GM21737 (cell line): ENCODE results near the gene NLRP9.

ENCODE experiments used
- ATAC-seq: cut with Tn5 transposase; IDR thresholded peaks from one replicate; pipeline ENCODE4 v1.9.1; 2021; ENCODE audit warnings: mild to moderate bottlenecking, moderate library complexity; ENCODE audit not compliant: unreplicated experiment

NLRP9 gene

DNA sequence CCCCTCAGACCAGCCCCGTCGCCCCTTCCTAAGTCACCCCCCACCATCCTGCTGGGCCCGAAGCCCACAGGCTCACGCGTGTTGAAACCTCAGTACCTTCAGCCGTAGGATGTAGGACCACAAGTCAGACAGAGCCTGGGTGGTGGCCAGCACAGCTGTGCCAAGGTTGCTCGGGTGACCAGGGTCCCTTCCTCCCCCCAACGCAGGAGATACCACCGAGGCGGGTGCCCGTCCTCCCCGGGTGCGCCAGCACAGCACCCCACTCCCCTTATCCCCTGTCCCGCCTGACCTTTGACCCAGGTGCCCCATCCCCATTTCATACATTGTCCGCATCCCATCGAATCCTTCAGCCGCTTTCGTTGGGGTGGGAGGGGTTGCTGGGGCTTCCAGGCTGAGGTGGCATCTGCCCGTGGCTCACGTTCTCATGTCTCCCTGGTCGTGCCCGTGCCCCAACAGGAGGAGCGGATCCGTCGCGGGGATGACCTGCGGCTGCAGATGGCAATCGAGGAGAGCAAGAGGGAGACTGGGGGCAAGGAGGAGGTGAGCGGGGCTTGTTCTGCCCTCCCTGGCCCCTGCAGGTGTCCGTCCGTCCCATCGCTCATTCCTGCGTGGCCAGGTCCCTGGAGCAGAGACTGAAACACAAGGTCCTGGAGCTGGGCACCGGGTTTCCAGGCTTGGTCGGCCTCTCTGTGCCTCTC, 48.6 kb downstream of the NLRP9 start:
- ATAC-seq, result no peak

DNA sequence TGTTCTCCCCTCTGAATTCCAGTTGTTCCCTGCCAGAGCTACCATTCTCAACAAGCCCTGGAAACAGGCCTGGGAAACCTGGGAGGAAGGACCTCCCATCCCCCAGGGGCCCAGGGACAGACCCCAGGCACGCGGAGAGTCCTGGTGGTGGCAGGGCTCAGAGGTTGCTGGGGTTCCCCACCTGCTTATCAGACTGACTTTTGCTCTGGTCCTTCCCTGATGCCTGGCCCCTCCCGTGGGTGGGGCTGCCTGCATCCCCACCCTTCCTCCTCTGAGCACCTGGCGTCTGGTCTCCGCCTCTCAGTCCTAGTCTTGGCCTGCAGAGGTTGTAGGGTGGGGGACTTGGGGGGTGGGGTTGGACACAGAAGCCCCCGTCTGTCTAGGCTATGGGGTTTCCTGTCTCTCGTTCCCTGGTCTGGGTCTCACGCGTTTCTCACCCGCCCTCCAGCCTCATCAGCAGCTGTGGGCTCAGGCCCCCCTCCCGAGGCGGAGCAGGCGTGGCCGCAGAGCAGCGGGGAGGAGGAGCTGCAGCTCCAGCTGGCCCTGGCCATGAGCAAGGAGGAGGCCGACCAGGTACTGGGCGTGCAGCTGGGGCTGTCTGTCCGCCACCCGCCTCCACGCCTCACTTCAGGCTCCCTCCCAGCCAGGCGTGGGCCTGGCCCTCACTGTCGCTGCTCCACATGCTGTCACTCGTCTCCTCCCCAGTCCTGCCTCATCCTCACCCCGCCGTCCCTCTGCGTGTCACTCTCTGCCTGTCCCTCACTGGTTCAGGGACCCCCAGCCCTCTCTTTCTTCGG, 49.6 kb downstream of the NLRP9 start:
- no peak for ATAC-seq

DNA sequence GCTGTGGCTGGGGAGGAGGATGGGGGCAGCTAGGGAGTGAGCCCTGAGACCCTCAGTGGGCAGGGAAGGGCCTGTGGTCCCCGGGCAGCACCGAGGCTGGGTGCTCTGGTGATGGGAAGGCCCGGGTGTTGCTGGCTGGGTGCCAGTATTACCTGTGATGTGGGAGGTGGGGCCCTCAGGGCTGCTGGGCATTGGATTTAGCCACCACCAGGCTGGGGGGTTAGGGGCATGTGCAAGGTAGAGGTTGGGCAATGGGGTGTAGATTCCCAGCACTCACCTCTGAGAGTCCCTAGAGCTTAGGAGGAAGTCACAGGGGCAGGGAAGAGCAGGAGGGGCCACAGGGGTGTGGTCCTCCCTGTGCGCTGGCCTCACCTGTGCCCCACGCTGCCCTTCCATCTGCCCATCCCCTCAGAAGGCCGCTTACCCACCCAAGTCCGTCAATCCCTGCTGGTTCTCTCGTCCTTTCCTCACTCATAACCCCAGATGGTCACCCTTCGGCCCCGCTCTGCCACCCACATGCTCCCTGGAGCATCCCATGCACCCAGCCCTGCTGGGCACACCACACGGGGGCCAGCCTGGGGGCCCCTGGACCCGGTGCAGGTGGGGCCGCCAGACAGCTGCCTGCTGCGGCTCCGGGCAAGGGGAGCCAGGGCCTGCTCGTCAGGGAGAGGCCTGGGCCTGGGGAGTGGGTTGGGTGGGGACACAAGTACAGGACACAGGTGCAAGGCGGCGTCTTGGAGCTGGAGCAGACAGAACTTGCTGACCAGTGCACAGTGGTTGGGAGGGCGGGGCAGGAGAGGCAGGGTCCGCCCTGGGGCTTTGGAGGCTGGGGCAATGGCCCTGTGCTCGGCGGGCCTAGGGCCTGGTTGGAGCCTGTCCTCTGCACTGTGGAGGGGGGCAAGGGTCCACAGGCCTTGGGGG, 50.7 kb downstream of the NLRP9 start:
- no peak for ATAC-seq

DNA sequence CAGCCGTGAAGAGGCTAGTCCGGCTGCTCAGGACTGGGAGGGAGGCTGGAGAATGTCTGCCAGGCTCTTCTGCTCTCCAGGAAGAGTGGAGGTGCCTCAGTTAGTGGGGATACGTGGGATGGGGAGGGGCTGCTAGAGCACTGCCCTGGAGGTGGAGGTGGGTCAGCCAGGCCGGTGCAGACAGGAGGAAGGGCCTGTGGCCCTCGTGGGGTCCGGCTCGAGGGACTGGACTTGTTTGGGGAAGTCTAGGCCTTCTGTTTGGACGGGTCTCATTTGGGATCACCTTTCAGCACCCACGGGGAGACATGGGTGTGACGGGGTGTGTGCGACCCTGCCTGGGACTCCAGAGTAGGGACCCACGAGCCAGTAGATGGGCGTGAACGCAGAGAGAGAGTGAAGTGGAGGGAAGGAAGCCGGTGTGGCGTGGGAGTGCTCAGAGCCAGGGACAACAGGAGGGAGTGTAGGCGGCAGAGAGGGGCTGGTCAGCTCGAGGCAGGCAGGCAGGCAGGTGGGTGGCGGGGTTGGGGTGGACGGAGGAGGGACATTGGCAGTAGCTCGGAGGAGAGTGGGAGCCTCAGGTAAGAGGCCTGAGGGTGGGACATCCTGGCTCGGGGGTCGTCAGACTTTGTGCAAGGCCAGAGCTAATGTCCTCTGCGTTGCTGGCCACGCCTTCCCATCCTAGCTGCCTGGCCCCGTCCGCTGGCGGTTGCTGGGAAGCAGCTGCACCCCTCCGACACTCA, 51.7 kb downstream of the NLRP9 start:
- no peak for ATAC-seq

DNA sequence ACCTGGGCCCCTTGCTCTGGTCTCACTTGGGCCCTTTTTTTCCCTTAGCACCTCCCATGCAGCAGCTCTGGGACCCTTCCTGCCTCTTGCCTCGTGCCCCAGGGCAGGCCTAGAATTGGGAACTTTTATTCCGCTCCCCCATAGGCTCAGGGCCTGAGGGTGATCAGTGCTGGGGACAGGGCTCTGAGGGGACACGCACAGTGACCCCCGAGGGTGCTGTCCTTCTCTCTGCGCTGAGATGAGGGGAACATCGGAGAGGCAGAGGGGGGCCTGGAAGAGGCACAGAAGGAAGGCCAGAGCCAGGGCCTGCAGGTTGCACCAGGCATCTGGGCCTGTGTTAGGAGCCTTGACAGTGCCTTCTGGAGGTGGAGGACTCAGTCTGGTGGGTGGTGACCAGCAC, 52.4 kb downstream of the NLRP9 start:
- ATAC-seq, result no peak

DNA sequence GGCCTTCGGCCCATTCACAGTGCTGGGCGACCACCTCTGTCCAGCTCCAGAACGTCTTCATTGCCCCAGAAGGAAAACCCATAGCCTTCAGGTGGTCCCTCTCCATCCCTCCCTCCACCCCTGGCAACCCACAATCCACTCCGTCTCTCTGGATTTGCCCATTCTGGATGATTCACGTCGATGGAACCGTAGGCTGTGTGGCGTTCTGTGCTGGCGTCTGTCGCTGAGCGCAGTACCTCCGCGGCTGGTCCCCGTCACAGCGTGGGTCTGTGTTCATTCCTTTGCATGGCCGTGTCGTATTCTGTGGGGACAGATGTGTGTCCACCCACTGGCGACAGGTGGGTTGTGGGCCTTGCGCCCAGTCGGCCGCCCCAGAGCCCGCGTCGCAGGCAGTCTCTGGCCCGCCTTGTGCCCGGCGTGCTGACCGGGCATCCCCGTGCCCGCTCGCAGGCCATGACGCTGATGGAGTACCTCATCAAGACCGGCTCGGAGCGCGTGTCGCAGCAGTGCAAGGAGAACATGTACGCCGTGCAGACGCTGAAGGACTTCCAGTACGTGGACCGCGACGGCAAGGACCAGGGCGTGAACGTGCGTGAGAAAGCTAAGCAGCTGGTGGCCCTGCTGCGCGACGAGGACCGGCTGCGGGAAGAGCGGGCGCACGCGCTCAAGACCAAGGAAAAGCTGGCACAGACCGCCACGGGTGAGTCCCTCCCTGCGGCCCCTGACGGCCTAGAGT, 53.1 kb downstream of the NLRP9 start:
- no peak for ATAC-seq

DNA sequence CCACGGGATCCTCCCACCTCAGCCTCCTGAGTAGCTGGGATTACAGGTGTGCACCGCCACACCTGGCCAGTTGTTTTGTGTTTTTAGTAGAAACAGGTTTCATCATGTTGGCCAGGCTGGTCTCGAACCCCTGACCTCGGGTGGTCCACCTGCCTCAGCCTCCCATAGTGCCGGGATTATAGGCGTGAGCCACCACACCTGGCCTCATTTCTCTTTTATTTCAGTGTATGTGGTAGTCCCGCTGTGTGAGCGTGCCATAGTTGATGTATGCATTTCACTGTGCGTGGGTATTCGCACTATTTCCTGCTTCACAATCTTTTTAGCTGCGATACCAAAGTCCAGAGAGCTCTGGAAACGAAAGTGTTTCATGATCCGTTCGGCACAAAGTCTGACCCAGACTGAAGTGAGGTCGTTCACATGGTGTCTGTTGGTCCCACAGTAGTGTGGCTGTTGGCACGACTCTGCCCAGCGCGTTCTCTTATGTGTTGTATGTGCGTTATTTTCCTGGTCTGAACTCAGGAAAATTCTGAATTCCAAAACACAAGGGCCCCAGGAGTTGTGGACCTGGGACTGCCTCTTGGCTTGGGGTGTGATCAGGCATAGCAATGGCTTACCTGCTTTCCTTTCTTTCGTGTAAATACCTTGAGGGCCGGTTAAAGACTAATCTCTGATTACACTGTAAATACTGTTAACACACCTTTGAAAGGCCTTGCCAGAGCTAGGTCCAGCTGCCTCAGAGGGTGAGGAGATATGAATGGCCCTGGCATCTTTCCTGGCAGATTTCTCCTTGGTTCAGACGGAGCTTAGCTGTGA, 54.5 kb downstream of the NLRP9 start:
- ATAC-seq, result no peak

DNA sequence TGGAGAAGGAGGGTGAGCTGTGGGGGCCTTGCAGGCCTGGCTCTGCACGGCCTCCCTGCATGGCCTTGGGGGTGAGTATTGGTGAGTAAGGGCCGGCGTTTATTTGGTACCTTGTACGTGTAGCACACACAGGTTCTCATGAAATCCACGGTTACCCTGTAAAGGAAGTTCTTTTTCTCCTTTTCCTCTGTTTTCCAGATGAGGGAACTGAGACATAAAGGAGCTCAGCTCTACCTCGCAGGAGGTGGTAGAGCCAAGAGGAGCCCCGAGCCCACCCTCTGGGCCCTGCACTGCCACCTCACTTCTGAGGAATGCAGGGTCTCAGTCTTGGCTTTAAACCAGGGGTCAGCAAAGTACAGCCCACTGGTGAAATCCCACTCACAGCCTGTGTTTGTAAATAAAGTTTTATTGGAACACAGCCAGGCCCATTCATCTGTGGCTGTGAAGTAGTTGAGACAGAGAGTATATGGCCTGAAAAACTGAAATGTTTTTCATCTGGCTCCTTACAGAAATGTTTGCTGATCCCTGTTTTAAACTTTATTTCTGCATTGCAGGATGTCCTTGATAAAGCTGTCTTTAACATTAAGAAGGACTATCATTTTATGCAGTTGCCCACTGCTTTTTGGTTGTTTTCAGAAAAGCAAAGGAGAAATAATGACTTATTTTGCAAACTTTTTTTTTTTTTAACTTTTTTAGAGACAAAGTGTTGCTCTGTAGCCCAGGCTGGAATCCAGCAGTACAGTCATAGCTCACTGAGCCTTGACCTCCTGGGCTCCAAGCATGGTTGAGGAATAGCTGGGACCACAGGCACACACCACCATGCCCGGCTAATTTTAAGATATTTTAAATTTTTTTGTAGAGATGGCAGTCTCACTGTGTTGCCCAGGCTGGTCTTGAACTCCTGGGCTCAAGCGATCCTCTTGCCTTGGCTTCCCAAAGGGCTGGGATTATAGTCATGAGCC, 56.8 kb downstream of the NLRP9 start:
- ATAC-seq, result no peak

DNA sequence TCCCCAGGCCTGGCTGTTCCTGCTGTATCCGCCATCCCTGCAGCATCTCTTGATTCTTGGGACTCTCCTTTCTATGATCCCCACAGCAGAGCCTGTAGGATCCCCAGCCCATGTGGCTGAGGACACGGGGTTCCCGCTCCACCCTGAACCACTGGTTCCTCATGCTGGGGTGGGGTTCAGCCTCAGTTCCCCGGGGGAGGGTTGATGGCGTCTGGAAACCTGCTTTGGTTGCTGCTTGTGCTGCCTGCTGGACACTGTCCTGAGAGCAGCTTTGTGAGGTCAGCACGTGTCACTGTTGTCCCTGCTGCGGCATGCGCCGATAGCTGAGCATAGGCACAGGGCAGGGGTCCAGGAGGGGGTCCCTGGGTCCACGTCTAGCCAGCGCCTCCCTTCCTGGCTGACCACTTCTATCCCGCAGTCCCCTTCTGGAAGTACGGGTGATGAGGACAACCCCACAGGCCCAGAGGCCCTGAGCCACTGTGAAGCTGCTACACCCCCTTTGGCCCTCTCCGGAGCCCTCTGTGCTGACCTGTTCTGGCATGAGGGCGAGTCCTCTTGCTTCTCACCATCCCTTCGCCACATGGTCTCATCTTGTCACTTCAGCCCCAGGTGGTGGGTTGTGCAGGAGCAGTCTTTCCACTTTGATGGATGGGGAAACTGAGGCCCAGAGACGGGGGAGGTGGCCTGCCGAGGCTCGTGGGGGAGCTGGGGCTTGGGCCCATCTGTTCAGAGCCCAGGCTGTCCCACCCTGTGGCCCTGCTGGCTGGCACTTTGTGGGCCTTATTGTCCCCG, 57.7 kb downstream of the NLRP9 start:
- no peak for ATAC-seq

DNA sequence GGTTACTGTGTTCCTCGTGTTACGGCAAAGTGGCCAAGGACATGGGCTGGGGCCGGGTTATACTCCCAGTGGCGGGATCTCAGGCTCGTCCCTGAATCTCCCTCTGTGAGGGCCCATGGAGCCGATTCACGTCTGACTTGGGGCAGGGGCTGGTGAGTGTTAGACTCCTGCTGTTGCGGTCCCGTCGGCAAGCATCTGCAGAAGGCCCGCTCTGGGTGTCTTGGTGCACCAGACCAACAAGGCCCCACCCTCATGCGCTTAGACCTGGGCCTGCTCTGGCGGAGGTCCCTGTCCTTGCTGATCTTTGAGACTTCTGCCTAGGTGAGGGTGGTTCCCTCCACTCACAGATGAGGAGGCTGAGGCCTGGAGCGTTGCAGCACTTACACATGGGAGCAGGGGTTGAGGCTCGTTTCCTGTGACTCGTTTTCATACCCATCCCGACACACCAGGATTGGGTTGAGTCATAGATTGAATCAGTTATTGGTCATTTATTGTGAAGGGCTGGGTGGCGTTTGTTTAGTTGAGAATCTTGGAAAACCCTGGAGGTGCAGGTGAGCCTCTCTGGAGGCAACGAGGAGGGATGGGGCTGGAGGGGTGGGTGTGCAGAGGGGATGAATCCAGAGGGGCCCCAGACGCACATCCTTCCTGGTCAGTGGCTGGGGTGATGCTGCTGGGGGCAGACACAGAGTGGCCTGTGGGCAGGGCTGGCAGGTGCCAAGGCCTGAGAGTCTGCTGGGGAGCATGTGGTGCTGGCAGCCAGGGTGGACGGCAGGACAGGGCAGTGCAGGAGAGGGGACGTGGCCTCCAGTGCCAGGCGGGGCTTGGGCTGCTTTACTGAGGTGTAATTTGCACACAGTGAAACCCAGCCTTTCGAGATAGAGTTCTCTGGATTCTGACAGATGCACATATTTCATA, 58.6 kb downstream of the NLRP9 start:
- no peak for ATAC-seq

DNA sequence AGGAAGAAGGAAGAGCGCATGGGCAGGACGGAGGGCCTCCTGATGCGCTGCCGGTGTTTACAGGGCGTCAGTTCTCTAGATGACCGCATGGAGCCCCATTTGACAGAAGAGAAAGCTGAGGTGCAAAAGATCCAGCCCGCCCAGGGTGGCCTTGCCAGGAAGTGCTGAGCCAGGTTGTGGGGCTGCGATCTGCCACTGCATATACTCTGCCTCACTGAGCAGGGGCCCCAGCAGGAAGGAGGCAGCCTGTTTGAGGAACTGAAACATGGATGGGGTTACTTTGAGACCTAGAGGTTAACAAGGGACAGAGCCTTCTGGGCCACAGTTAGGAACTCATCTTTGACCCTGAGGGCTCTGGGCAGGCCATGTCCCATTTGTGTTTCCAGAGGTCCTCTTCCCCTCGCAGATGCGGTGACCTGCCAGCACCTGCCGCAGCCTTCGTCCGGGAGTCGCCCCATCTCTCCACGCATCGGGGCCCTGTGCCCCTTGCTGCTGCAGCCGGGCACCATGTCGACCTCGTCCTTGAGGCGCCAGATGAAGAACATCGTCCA, 60.0 kb downstream of the NLRP9 start:
- ATAC-seq, result peak; percentile 59

DNA sequence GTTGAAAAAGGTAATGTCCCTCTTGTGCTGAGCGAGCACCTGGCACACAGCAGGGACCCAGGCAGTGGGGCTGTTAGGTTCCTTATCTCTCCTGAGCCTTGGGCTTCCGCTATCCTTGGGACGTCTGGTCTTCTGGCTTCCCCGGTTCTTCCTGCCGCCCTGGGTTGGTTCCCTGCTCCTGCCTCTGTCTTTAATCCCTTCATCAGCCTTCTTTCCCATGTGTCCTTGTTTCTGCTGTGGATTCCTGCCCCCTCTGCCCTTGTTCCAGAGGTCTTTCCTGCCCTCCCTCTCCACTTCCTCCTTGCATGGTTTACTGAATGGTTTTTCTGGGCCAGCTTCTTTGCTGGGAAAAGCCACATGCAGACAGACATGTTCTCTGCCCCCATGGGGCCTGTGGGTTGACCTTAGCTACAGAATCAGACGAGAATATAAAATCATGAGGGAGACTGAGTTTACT, 60.6 kb downstream of the NLRP9 start:
- no peak for ATAC-seq

DNA sequence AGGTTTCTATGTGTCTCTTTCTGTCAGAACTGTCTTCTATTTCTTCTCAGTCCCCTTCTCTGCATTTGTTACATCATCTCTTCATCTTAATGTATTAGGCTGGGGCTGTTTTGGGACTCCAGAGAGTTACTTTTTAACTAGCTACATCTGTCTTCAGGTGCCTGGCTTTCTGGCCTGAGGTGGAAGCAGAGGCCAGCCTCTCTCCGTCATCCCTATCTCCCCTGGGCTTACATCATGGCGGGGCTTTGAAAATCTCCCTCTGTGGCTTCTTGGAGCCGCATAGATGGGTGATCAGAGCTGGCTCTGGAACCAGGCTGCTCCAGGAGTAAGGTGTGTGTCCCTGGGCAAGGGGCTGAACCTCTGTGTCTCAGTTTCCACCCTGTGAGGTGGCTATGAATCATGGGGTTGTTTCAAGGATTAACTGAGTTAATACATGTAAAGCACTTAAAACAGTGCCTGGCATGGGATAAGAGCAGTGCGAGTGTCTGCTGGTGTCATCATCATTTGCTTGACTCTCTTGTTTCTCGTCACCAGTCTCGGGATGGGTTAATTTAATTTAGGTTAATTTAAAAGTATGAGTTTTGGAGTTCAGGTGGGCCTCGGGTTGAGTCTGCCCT, 61.2 kb downstream of the NLRP9 start:
- no peak for ATAC-seq

DNA sequence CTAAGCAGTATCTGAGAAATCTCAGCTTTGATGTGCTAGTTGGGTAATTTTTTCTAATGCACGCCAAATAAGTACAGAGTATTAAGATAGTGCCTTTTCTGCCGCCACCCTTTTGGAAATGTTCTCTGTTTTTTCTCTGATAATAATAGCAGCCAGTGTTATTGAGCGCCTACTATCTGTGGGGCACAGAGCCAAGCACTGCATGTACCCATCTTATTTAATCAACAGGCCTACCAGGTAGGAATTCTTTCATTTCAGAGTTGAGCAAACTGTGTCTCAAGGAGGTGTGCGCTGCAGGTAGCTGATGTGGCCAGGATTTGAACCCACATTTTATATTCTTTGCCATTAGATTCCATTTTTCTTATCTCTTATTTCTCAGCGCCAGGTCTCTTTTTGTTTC, 61.8 kb downstream of the NLRP9 start:
- ATAC-seq, result no peak

DNA sequence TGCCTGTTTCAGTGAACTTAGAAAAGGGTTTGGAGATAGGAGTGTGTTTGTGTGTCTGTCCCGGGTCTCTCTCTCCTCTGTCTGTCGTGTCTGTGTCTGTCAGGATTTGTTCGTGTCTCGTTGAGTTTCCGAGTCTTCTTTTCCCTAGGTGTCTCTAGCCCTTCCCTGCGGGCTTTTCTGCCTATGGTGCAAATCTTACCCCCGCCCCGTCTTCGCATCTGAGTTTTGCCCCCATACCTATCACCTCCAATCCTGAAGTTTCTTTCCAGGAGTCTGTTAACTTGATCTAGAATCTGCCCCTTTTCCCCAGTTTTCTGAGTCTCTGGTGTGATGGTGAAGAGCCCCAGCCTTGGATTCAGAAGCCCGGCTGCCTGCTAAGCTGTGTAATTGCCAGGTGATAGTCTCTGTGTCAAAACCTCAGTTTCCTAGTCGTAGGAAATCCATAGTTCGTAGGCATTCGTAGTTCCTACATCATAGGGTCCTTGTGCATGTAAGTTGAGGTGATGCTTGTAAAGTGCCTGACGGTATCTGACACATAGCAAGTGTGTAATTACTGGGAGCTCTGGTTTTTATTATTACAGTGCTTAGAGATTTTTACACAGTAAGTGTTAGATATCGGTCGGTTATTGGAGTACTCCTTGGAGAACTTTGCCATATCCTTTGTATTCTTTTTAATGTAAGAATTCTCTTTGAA, 62.4 kb downstream of the NLRP9 start:
- no peak for ATAC-seq
